SK-N-SH (cell line): ENCODE results near the gene NEDD8. TPM values are rescaled to one million over a fixed set of nuclear protein-coding genes. Genes with fewer than 3 reads are reported as not detected.

Experiments used
- CTCF ChIP-seq: fragments of 200-600 bp; sonication (generic); IDR thresholded peaks from 2 replicates; pipeline ENCODE4 v1.6.1; 2017; ENCODE audit warnings: antibody characterized with exemption, mild to moderate bottlenecking, moderate library complexity
- FOXJ3 ChIP-seq: sonication (generic); formaldehyde crosslinking; IDR thresholded peaks from 2 replicates; pipeline ENCODE4 v1.5.1; 2020; ENCODE audit warnings: mild to moderate bottlenecking, missing genetic modification reagents
- FOXM1 ChIP-seq: IDR thresholded peaks from 2 replicates; pipeline ENCODE4 v1.4.0; 2012; ENCODE audit warnings: low read depth, mild to moderate bottlenecking
- GATA2 ChIP-seq: sonication (generic); formaldehyde crosslinking; IDR thresholded peaks from 2 replicates; pipeline ENCODE4 v1.5.0; 2020; ENCODE audit warnings: mild to moderate bottlenecking, missing genetic modification reagents
- JUND ChIP-seq: IDR thresholded peaks from 2 replicates; pipeline ENCODE4 v1.4.0; 2012
- MAX ChIP-seq: IDR thresholded peaks from 2 replicates; pipeline ENCODE4 v1.4.0; 2012; ENCODE audit warnings: low read depth
- NFIC ChIP-seq: IDR thresholded peaks from 2 replicates; pipeline ENCODE4 v1.4.0; 2012; ENCODE audit warnings: borderline replicate concordance
- NRF1 ChIP-seq: IDR thresholded peaks from 2 replicates; pipeline ENCODE4 v1.6.1; 2012; ENCODE audit warnings: low read depth, mild to moderate bottlenecking, low read length
- PBX3 ChIP-seq: IDR thresholded peaks from 2 replicates; pipeline ENCODE4; 2012
- REST ChIP-seq: IDR thresholded peaks from 2 replicates; pipeline ENCODE4 v1.6.1; 2012; ENCODE audit warnings: mild to moderate bottlenecking, low read depth, low read length, moderate library complexity
- USF1 ChIP-seq: IDR thresholded peaks from 2 replicates; pipeline ENCODE4 v1.4.0; 2012; ENCODE audit warnings: low read depth, borderline replicate concordance
- polyA plus RNA-seq, 3 experiments: library from polyadenylated mRNA; depleted of rRNA; stranded (reverse); fragments of >200 nt; gene quantifications; 2 replicates each; pipeline ENCODE4 v1.2.3, GENCODE V29; 2012

NEDD8 gene
- polyA plus RNA-seq, 1 of the 3 experiments (the other 2 are of a cell fraction): 534 TPM

GRCh38 chr14:24271134-24271833, 39.1 kb upstream of the NEDD8 start, which contains the start of gene RABGGTA (continued):
- TF ChIP-seq FOXJ3 (CRISPR knock-in tag): no peak
- no peak for TF ChIP-seq FOXM1
- TF ChIP-seq GATA2 (CRISPR knock-in tag): no peak
- TF ChIP-seq MAX: peak; percentile 84
- peak; percentile 94 for TF ChIP-seq PBX3
- 0 out of 2 replicates have a peak, but pooled peaks have one; percentile 44 for TF ChIP-seq REST
- no peak for TF ChIP-seq NFIC
- 0 out of 2 replicates have a peak, but pooled peaks have one; percentile 13 for TF ChIP-seq USF1
- TF ChIP-seq NRF1: peak; percentile 90
- TF ChIP-seq CTCF: peak; percentile 68
- TF ChIP-seq JUND: no peak
- TF ChIP-seq, all 33 proteins: peak for 16
